GM18861 (cell line): Measurements from ENCODE around the gene PDE11A.

Source experiments
- ATAC-seq: cut with Tn5 transposase; IDR thresholded peaks from one replicate; pipeline ENCODE4 v1.9.1; 2021; ENCODE audit not compliant: unreplicated experiment

Gene PDE11A

GRCh38 chr2:177639262-177639914, 433.2 kb downstream of the PDE11A start:
- ATAC-seq = no peak

- ATAC-seq = no peak
Measured at GRCh38 chr2:177638507-177638906, 434.1 kb downstream of the PDE11A start.

- no peak for ATAC-seq
Measured at GRCh38 chr2:177636672-177637071, 435.9 kb downstream of the PDE11A start.

- no peak for ATAC-seq
Measured at GRCh38 chr2:177635696-177636095, 436.9 kb downstream of the PDE11A start.

- no peak for ATAC-seq
Measured at GRCh38 chr2:177633910-177634294, 438.7 kb downstream of the PDE11A start.

- no peak for ATAC-seq
Measured at GRCh38 chr2:177633111-177633510, 439.5 kb downstream of the PDE11A start.

GRCh38 chr2:177631680-177632079, 440.9 kb downstream of the PDE11A start:
- no peak for ATAC-seq

- ATAC-seq = no peak
Measured at GRCh38 chr2:177629357-177630024, 443.1 kb downstream of the PDE11A start.

- ATAC-seq = no peak
Measured at GRCh38 chr2:177628831-177629230, 443.7 kb downstream of the PDE11A start.

GRCh38 chr2:177625744-177626650, 446.6 kb downstream of the PDE11A start:
- ATAC-seq = no peak

- no peak for ATAC-seq
Measured at GRCh38 chr2:177622521-177622920, 450.1 kb downstream of the PDE11A start.

- no peak for ATAC-seq
Measured at GRCh38 chr2:177619986-177620385, 452.6 kb downstream of the PDE11A start.

GRCh38 chr2:177619461-177619860, 453.1 kb downstream of the PDE11A start:
- ATAC-seq = no peak

- peak; percentile 90 for ATAC-seq
Measured at GRCh38 chr2:177618255-177619253, 454.0 kb downstream of the PDE11A start.

- no peak for ATAC-seq
Measured at GRCh38 chr2:177617849-177618248, 454.7 kb downstream of the PDE11A start.

GRCh38 chr2:177616731-177617130, 455.8 kb downstream of the PDE11A start:
- no peak for ATAC-seq

- ATAC-seq = no peak
Measured at GRCh38 chr2:177616066-177616465, 456.5 kb downstream of the PDE11A start.

GRCh38 chr2:177612659-177613058, 459.9 kb downstream of the PDE11A start:
- ATAC-seq = no peak

GRCh38 chr2:177611310-177611886, 461.2 kb downstream of the PDE11A start:
- no peak for ATAC-seq

- ATAC-seq = no peak
Measured at GRCh38 chr2:177610813-177611212, 461.8 kb downstream of the PDE11A start.
